IMR-90 (cell line): ENCODE measurements around the gene ATP11A. TPM values are rescaled to one million over a fixed set of nuclear protein-coding genes. Genes with fewer than 3 reads are reported as not detected.

Source experiments
- ATAC-seq: fragments of 200-7000 bp; cut with Tn5 transposase; 2 replicates; pipeline ENCODE4 v1.9.1; 2020; ENCODE audit warnings: low read depth, mild to moderate bottlenecking, moderate library complexity
- BruUV-seq: library from RNA; stranded (reverse); fragments of 400-500 nt; replicated peaks from 2 replicates; lab custom pipeline; 2021; lab: Mats Ljungman, UMichigan
- CTCF ChIA-PET: fragments of 300-600 bp; formaldehyde crosslinking; extraction: SDS; loops from one replicate; lab custom pipeline; 2021; ENCODE audit warnings: antibody characterized with exemption; lab: Yijun Ruan, JAX
- POLR2A ChIA-PET: fragments of 300-600 bp; sonication (Branson Sonifier 250); formaldehyde crosslinking; loops from one replicate; lab custom pipeline; 2022; ENCODE audit warnings: antibody characterized with exemption; ENCODE audit not compliant: unreplicated experiment; lab: Charles Lee
- DNase-seq: peaks from one replicate; pipeline ENCODE4 v3.0.0; 2013
- H2AFZ ChIP-seq: replicated peaks from 2 replicates; pipeline ENCODE3; 2013; ENCODE audit warnings: low read length, mild to moderate bottlenecking; ENCODE audit not compliant: poor library complexity
- H2AK5ac ChIP-seq: 2 replicates; pipeline ENCODE4 v1.6.1; 2013; ENCODE audit warnings: low read depth, low read length, inconsistent platforms
- H2AK9ac ChIP-seq: replicated peaks from 2 replicates; pipeline ENCODE3; 2013; ENCODE audit warnings: mild to moderate bottlenecking, low read depth, low read length, moderate library complexity; ENCODE audit not compliant: poor library complexity
- H2BK120ac ChIP-seq: 2 replicates; pipeline ENCODE4 v1.6.1; 2013; ENCODE audit warnings: low read depth, low read length, inconsistent platforms
- H2BK15ac ChIP-seq: 3 replicates; pipeline ENCODE4 v1.6.1; 2013; ENCODE audit warnings: low read depth, low read length, inconsistent platforms
- H2BK20ac ChIP-seq: 2 replicates; pipeline ENCODE4 v1.6.1; 2013; ENCODE audit warnings: low read depth, mild to moderate bottlenecking, inconsistent platforms, low read length, moderate library complexity
- H2BK5ac ChIP-seq: 2 replicates; pipeline ENCODE4 v1.6.1; 2013; ENCODE audit warnings: mild to moderate bottlenecking, low read depth, low read length, inconsistent platforms; ENCODE audit not compliant: poor library complexity, severe bottlenecking
- H3K14ac ChIP-seq: replicated peaks from 2 replicates; pipeline ENCODE4 v1.6.1; 2013; ENCODE audit warnings: low read depth, low read length, inconsistent platforms
- H3K18ac ChIP-seq: 2 replicates; pipeline ENCODE4 v1.6.1; 2013; ENCODE audit warnings: low read depth, low read length, control low read depth
- H3K23ac ChIP-seq: 2 replicates; pipeline ENCODE4 v1.6.1; 2013; ENCODE audit warnings: low read depth, low read length, inconsistent platforms
- H3K27ac ChIP-seq: 2 replicates; pipeline ENCODE4 v1.5.1; 2013; ENCODE audit warnings: mild to moderate bottlenecking, control low read depth, low read length; ENCODE audit not compliant: insufficient read depth
- H3K27me3 ChIP-seq: 2 replicates; pipeline ENCODE4 v1.6.1; 2013; ENCODE audit warnings: low read length; ENCODE audit not compliant: control insufficient read depth, insufficient read depth
- H3K36me3 ChIP-seq: 2 replicates; pipeline ENCODE4 v1.6.1; 2013; ENCODE audit warnings: low read length, mixed read lengths; ENCODE audit not compliant: control insufficient read depth, insufficient read depth
- H3K4ac ChIP-seq: 2 replicates; pipeline ENCODE4 v1.6.1; 2013; ENCODE audit warnings: low read depth, low read length, inconsistent platforms
- H3K4me1 ChIP-seq: 2 replicates; pipeline ENCODE4 v1.6.1; 2013; ENCODE audit warnings: low read length, mixed read lengths; ENCODE audit not compliant: control insufficient read depth, insufficient read depth
- H3K4me2 ChIP-seq: 2 replicates; pipeline ENCODE4 v1.6.1; 2013; ENCODE audit warnings: low read depth, mild to moderate bottlenecking, control low read depth, low read length, moderate library complexity
- H3K4me3 ChIP-seq: 2 replicates; pipeline ENCODE4 v1.5.1; 2013; ENCODE audit warnings: low read depth, mild to moderate bottlenecking, control low read depth, low read length, moderate library complexity; ENCODE audit not compliant: insufficient read depth
- H3K56ac ChIP-seq: 2 replicates; pipeline ENCODE4 v1.6.1; 2013; ENCODE audit warnings: low read length, inconsistent platforms; ENCODE audit not compliant: insufficient read depth; ENCODE audit errors: extremely low read depth
- H3K79me1 ChIP-seq, 2 experiments: 2 replicates each; pipeline ENCODE4 v1.6.1; 2013; ENCODE audit warnings: low read length in 2 of 2, inconsistent platforms in 1 of 2, low read depth in 1 of 2
- H3K9ac ChIP-seq: 2 replicates; pipeline ENCODE4 v1.6.1; 2013; ENCODE audit warnings: low read depth, low read length, control low read depth
- H3K9me1 ChIP-seq: 2 replicates; pipeline ENCODE4 v1.6.1; 2013; ENCODE audit warnings: low read length, inconsistent platforms; ENCODE audit not compliant: insufficient read depth
- H3K9me3 ChIP-seq: 2 replicates; pipeline ENCODE4 v1.6.1; 2013; ENCODE audit warnings: low read length; ENCODE audit not compliant: control insufficient read depth, insufficient read depth
- H4K20me1 ChIP-seq: 2 replicates; pipeline ENCODE4 v1.6.1; 2013; ENCODE audit warnings: low read length, inconsistent platforms; ENCODE audit not compliant: insufficient read depth
- H4K5ac ChIP-seq: 2 replicates; pipeline ENCODE4 v1.6.1; 2013; ENCODE audit warnings: mild to moderate bottlenecking, low read depth, low read length, control low read depth
- H4K8ac ChIP-seq, 2 experiments: 2 replicates each; pipeline ENCODE4 v1.6.1; 2013; ENCODE audit warnings: low read depth in 2 of 2, low read length in 2 of 2, control low read depth in 1 of 2, inconsistent platforms in 1 of 2
- H4K91ac ChIP-seq: 2 replicates; pipeline ENCODE4 v1.6.1; 2013; ENCODE audit warnings: low read depth, low read length, inconsistent platforms; ENCODE audit not compliant: insufficient read depth
- RFX5 ChIP-seq: IDR thresholded peaks from 2 replicates; pipeline ENCODE4 v1.8.0; 2012; ENCODE audit warnings: low read depth, mild to moderate bottlenecking, low read length, moderate library complexity
- WGBS, 2 experiments: methylation state at CpG; one replicate each; pipeline versions ENCODE4 v1.1.5 to v1.1.7; 2013; ENCODE audit warnings: missing lambda C conversion rate in 2 of 2; ENCODE audit not compliant: insufficient read length in 1 of 2; ENCODE audit errors: extremely low coverage in 2 of 2; 5-methylcytosine and 5-hydroxymethylcytosine counted together
- dilution Hi-C: fragments of 300-500 bp; cut with HindIII; formaldehyde crosslinking; loops from one replicate; pipeline ENCODE4 v1.14.3; 2018; ENCODE audit warnings: low sequenced_read_pairs; ENCODE audit not compliant: unreplicated experiment
- in situ Hi-C: fragments of 300-500 bp; cut with MboI; formaldehyde crosslinking; loops from 3 replicates; pipeline ENCODE4 v1.14.3; 2019; ENCODE audit warnings: low sequenced_read_pairs, inconsistent platforms, mixed read lengths
- intact Hi-C: fragments of 100-400 bp; cut with micrococcal nuclease; formaldehyde crosslinking; loops from 2 replicates; pipeline ENCODE4 v1.10.0; 2022
- polyA plus RNA-seq, 3 experiments: library from polyadenylated mRNA; depleted of rRNA; stranded (reverse); fragments of >200 nt; gene quantifications; 2 replicates each; pipeline ENCODE4 v1.2.3, GENCODE V29; 2012; ENCODE audit warnings: low replicate concordance in 1 of 3
- total RNA-seq: library from RNA; depleted of rRNA; stranded (reverse); fragments of >200 nt; gene quantifications from 2 replicates; pipeline ENCODE4 v1.2.3, GENCODE V29; 2012

The ATP11A gene
- total and polyA plus RNA-seq, 2 of the 4 experiments (the other 2 are of a cell fraction) = 8.4 to 12.0 TPM

DNA sequence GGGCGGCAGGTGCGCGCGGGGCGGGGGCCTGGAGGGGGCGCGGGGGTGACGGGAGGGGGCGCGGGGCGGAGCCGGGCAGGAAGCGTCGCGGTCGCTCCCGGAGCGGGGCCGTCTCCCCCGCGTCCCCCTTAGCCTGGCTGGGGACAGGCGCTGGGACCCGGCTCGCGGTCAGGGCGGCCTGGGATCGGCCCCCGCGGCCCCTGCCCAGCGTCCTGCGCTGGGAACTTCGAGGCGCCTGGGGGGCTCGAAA lies 204.5 kb downstream of the ATP11A start:
- no peak overlapping the region for H3K14ac ChIP-seq
- no peak for TF ChIP-seq RFX5
- H4K20me1 ChIP-seq = no peaks in the 10 kb centered on the region
- dilution Hi-C loops = no loop called here
- no peak overlapping the region for H3K27ac ChIP-seq
- H2BK20ac ChIP-seq = no peak overlapping the region
- H3K27me3 ChIP-seq = peaks cover 81% of the 10 kb centered on the region
- H2BK15ac ChIP-seq = no peak overlapping the region
- no peak overlapping the region for H3K18ac ChIP-seq
- H2AK5ac ChIP-seq = no peak overlapping the region
- H2BK120ac ChIP-seq = no peak overlapping the region
- no peak overlapping the region for H2AK9ac ChIP-seq
- H4K8ac ChIP-seq = no peak overlapping the region
- no peak overlapping the region for H4K5ac ChIP-seq
- no peak overlapping the region for H3K4me3 ChIP-seq
- ATAC-seq (no peak; the same call in 1 of the 2 replicates), DNase-seq (no peak)
- H3K4me2 ChIP-seq = no peak overlapping the region; the same call in 1 of the 2 replicates
- no peaks in the 10 kb centered on the region for H3K9me1 ChIP-seq
- no peak overlapping the region for H3K23ac ChIP-seq
- no peak overlapping the region for H3K4ac ChIP-seq
- intact Hi-C loops = no loop called here
- no peaks in the 10 kb centered on the region for H3K9me3 ChIP-seq
- H3K4me1 ChIP-seq = peaks cover 2% of the 10 kb centered on the region; the same call in 1 of the 2 replicates
- ChIA-PET CTCF (no interaction called here), POLR2A (no interaction called here)
- H3K36me3 ChIP-seq = no peaks in the 10 kb centered on the region
- no TSS peak for BruUV-seq
- H2BK5ac ChIP-seq = no peak overlapping the region
- H3K79me1 ChIP-seq = no peaks in the 10 kb centered on the region
- in situ Hi-C loops = no loop called here
- no peak overlapping the region for H3K56ac ChIP-seq
- H2AFZ ChIP-seq = no peak overlapping the region
- 2% methylated on average over 15 of the region's 34 CpGs; no CpG with 5 or more reads in 1 of the 2 experiments for WGBS, 2 experiments
- no peak overlapping the region for H4K91ac ChIP-seq
- H3K9ac ChIP-seq = no peak overlapping the region
